Activated T-helper 17 cell treated with anti-CD3 and anti-CD28 coated beads, Interleukin-2, amount 50 U/mL, for 72 hours (primary cell): ENCODE results near the gene ARHGAP27. TPM values are rescaled to one million over a fixed set of nuclear protein-coding genes. Genes with fewer than 3 reads are reported as not detected.

Source experiments
- ATAC-seq: fragments of 150-1000 bp; cut with Tn5 transposase; replicated peaks from 2 replicates; pipeline ENCODE4 v1.10.0; 2021; ENCODE audit warnings: mild to moderate bottlenecking, moderate library complexity
- H3K27ac Mint-ChIP-seq: one replicate; pipeline ENCODE4 v1.8.0; 2022; ENCODE audit warnings: mixed read lengths
- H3K27me3 Mint-ChIP-seq: one replicate; pipeline ENCODE4 v1.8.0; 2022; ENCODE audit warnings: mixed read lengths
- H3K36me3 Mint-ChIP-seq: one replicate; pipeline ENCODE4 v1.8.0; 2022; ENCODE audit warnings: low read depth, mild to moderate bottlenecking, mixed read lengths
- H3K4me1 Mint-ChIP-seq: one replicate; pipeline ENCODE4 v1.8.0; 2022; ENCODE audit warnings: mixed read lengths
- H3K4me3 Mint-ChIP-seq: one replicate; pipeline ENCODE4 v1.8.0; 2022; ENCODE audit warnings: mild to moderate bottlenecking, mixed read lengths
- H3K9me3 Mint-ChIP-seq: one replicate; pipeline ENCODE4 v1.8.0; 2022; ENCODE audit warnings: mixed read lengths
- total RNA-seq, 2 donors: library from RNA; stranded (reverse); gene quantifications; one replicate each; pipeline ENCODE4 v1.2.3, GENCODE V29; 2022

Gene ARHGAP27
- total RNA-seq, 2 donors from 2014 or later, result 54.5 to 55.5 TPM

GRCh38 chr17:45411348-45412105 is 21.1 kb downstream of the ARHGAP27 start:
- peak overlapping the region; percentile 97 for H3K4me3 Mint-ChIP-seq
- peaks cover 23% of the 10 kb centered on the region for H3K4me1 Mint-ChIP-seq
- no peaks in the 10 kb centered on the region for H3K9me3 Mint-ChIP-seq
- no peak for ATAC-seq
- H3K36me3 Mint-ChIP-seq, result peaks cover 34% of the 10 kb centered on the region
- H3K27ac Mint-ChIP-seq, result peak overlapping the region; percentile 93
- no peaks in the 10 kb centered on the region for H3K27me3 Mint-ChIP-seq

- peak overlapping the region; percentile 93 for H3K27ac Mint-ChIP-seq
- ATAC-seq, result peak; percentile 85
- H3K4me1 Mint-ChIP-seq, result peaks cover 23% of the 10 kb centered on the region
- no peaks in the 10 kb centered on the region for H3K27me3 Mint-ChIP-seq
- H3K36me3 Mint-ChIP-seq, result peaks cover 42% of the 10 kb centered on the region
- H3K4me3 Mint-ChIP-seq, result peak overlapping the region; percentile 97
- H3K9me3 Mint-ChIP-seq, result no peaks in the 10 kb centered on the region
Observed at GRCh38 chr17:45410144-45411091, 22.3 kb downstream of the ARHGAP27 start.

GRCh38 chr17:45409659-45410076 is 23.0 kb downstream of the ARHGAP27 start:
- no peaks in the 10 kb centered on the region for H3K9me3 Mint-ChIP-seq
- peaks cover 23% of the 10 kb centered on the region for H3K4me1 Mint-ChIP-seq
- peak overlapping the region; percentile 93 for H3K27ac Mint-ChIP-seq
- ATAC-seq, result peak; percentile 51
- H3K27me3 Mint-ChIP-seq, result no peaks in the 10 kb centered on the region
- H3K4me3 Mint-ChIP-seq, result peak overlapping the region; percentile 97
- peaks cover 46% of the 10 kb centered on the region for H3K36me3 Mint-ChIP-seq

GRCh38 chr17:45408611-45409421 is 23.9 kb downstream of the ARHGAP27 start:
- peak overlapping the region; percentile 93 for H3K27ac Mint-ChIP-seq
- H3K36me3 Mint-ChIP-seq, result peaks cover 55% of the 10 kb centered on the region
- no peaks in the 10 kb centered on the region for H3K9me3 Mint-ChIP-seq
- no peak for ATAC-seq
- no peaks in the 10 kb centered on the region for H3K27me3 Mint-ChIP-seq
- peaks cover 23% of the 10 kb centered on the region for H3K4me1 Mint-ChIP-seq
- peak overlapping the region; percentile 97 for H3K4me3 Mint-ChIP-seq

GRCh38 chr17:45406107-45406506 is 26.6 kb downstream of the ARHGAP27 start:
- ATAC-seq, result no peak
- Mint-ChIP-seq H3K27ac (no peak overlapping the region), H3K36me3 (peaks cover 82% of the 10 kb centered on the region)

GRCh38 chr17:45405250-45406086 is 27.2 kb downstream of the ARHGAP27 start:
- H3K4me3 Mint-ChIP-seq, result no peak overlapping the region
- H3K27me3 Mint-ChIP-seq, result no peaks in the 10 kb centered on the region
- H3K27ac Mint-ChIP-seq, result no peak overlapping the region
- H3K4me1 Mint-ChIP-seq, result peaks cover 15% of the 10 kb centered on the region
- no peaks in the 10 kb centered on the region for H3K9me3 Mint-ChIP-seq
- ATAC-seq, result no peak
- H3K36me3 Mint-ChIP-seq, result peaks cover 88% of the 10 kb centered on the region

More at GRCh38 chr17:45406107-45406506, 26.6 kb downstream of the ARHGAP27 start:
- H3K27me3 Mint-ChIP-seq, result no peaks in the 10 kb centered on the region
- H3K9me3 Mint-ChIP-seq, result no peaks in the 10 kb centered on the region
- H3K4me3 Mint-ChIP-seq, result no peak overlapping the region
- peaks cover 17% of the 10 kb centered on the region for H3K4me1 Mint-ChIP-seq

- peaks cover 15% of the 10 kb centered on the region for H3K4me1 Mint-ChIP-seq
- no peak overlapping the region for H3K4me3 Mint-ChIP-seq
- no peaks in the 10 kb centered on the region for H3K27me3 Mint-ChIP-seq
- H3K9me3 Mint-ChIP-seq, result no peaks in the 10 kb centered on the region
- H3K27ac Mint-ChIP-seq, result no peak overlapping the region
- ATAC-seq, result no peak
- peaks cover 90% of the 10 kb centered on the region for H3K36me3 Mint-ChIP-seq
Observed at GRCh38 chr17:45404870-45405249, 27.8 kb downstream of the ARHGAP27 start.

GRCh38 chr17:45403906-45404490 is 28.7 kb downstream of the ARHGAP27 start:
- Mint-ChIP-seq H3K27ac (no peak overlapping the region), H3K4me1 (peaks cover 12% of the 10 kb centered on the region), H3K9me3 (no peaks in the 10 kb centered on the region), H3K27me3 (no peaks in the 10 kb centered on the region), H3K36me3 (peaks cover 91% of the 10 kb centered on the region), H3K4me3 (no peak overlapping the region)
- ATAC-seq, result no peak

GRCh38 chr17:45402916-45403315 is 29.8 kb downstream of the ARHGAP27 start:
- Mint-ChIP-seq H3K4me3 (no peak overlapping the region), H3K4me1 (peaks cover 2% of the 10 kb centered on the region), H3K9me3 (no peaks in the 10 kb centered on the region), H3K27ac (no peak overlapping the region), H3K36me3 (peaks cover 91% of the 10 kb centered on the region), H3K27me3 (no peaks in the 10 kb centered on the region)
- ATAC-seq, result no peak

GRCh38 chr17:45398800-45399199 is 33.9 kb downstream of the ARHGAP27 start:
- H3K4me1 Mint-ChIP-seq, result no peaks in the 10 kb centered on the region

GRCh38 chr17:45397796-45398195 is 34.9 kb downstream of the ARHGAP27 start:
- H3K4me3 Mint-ChIP-seq, result no peak overlapping the region
- H3K4me1 Mint-ChIP-seq, result no peaks in the 10 kb centered on the region
- no peak overlapping the region for H3K27ac Mint-ChIP-seq
- H3K27me3 Mint-ChIP-seq, result no peaks in the 10 kb centered on the region
- no peaks in the 10 kb centered on the region for H3K9me3 Mint-ChIP-seq
- no peak for ATAC-seq
- peaks cover 74% of the 10 kb centered on the region for H3K36me3 Mint-ChIP-seq

More at GRCh38 chr17:45398800-45399199, 33.9 kb downstream of the ARHGAP27 start:
- Mint-ChIP-seq H3K27me3 (no peaks in the 10 kb centered on the region), H3K9me3 (no peaks in the 10 kb centered on the region), H3K4me3 (no peak overlapping the region), H3K36me3 (peaks cover 84% of the 10 kb centered on the region), H3K27ac (peak overlapping the region; percentile 43)
- no peak for ATAC-seq

- no peaks in the 10 kb centered on the region for H3K9me3 Mint-ChIP-seq
- no peak overlapping the region for H3K27ac Mint-ChIP-seq
- H3K4me3 Mint-ChIP-seq, result no peak overlapping the region
- peaks cover 62% of the 10 kb centered on the region for H3K36me3 Mint-ChIP-seq
- H3K4me1 Mint-ChIP-seq, result no peaks in the 10 kb centered on the region
- no peak for ATAC-seq
- no peaks in the 10 kb centered on the region for H3K27me3 Mint-ChIP-seq
Observed at GRCh38 chr17:45396496-45397205, 36.0 kb downstream of the ARHGAP27 start.
